HG02623 (cell line): Measurements from ENCODE around the gene WDR89.
"Not testable (repeated sequence)": the region's sequence is repeated elsewhere in the genome, so short reads cannot be mapped to it uniquely, and the experiment has no call there.

ENCODE experiments used
- ATAC-seq: cut with Tn5 transposase; IDR thresholded peaks from one replicate; pipeline ENCODE4 v1.9.1; 2021; ENCODE audit warnings: moderate library complexity; ENCODE audit not compliant: unreplicated experiment

Gene WDR89

DNA sequence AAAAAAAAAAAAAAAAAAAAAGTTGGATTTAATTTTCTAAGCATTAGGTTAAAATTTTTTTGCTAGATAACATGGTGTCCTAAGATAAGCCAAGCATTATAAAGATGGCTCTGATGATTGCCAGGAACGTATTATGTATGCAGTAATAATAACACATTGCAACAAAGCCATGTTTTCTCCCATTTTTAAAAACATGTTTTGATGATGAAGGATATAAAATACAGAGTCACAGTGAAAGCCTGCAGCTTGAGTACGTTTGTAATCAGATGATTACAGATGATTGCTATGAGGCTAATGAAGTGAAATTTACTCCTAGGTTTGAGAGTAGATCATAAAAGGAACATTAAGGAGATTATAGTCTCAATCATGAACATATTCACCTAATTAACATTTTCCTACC, 13.3 kb upstream of the WDR89 start:
- ATAC-seq = no peak

DNA sequence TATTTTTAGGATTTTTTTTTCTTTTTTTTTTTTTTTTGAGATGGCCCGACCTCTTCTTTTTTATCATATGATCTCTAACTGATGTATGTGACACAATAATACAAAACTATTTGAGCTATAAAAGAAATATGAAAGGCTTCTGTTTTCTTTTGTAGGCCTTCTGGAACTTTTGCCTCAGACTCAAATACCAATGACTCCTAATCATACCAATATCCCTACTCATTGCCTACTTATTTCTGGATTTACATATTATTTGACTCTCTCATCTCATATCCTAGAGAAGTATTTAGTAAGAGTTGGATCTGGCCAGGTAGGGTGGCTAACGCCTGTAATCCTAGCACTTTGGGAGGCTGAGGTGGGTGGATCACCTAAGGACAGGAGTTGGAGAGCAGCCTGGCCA, 12.7 kb upstream of the WDR89 start:
- no peak for ATAC-seq

DNA sequence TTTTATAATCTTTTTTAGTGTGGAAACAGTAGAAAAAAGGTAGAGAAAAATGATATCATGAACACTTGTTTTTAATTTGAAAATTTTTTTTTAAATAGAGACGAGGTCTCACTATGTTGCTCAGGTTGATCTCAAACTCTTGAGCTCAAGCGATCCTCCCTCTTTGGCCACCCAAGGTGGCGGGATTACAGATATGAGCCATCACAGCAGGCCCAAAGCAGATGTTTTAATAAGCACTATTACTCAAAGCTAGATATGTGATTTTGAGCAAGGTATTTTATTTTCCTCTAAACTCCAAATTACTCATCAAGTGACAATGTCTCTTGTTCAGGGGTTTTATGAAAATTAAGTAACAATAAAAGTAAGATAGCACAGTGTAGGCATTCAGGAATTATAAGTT, 10.7 kb upstream of the WDR89 start:
- no peak for ATAC-seq

DNA sequence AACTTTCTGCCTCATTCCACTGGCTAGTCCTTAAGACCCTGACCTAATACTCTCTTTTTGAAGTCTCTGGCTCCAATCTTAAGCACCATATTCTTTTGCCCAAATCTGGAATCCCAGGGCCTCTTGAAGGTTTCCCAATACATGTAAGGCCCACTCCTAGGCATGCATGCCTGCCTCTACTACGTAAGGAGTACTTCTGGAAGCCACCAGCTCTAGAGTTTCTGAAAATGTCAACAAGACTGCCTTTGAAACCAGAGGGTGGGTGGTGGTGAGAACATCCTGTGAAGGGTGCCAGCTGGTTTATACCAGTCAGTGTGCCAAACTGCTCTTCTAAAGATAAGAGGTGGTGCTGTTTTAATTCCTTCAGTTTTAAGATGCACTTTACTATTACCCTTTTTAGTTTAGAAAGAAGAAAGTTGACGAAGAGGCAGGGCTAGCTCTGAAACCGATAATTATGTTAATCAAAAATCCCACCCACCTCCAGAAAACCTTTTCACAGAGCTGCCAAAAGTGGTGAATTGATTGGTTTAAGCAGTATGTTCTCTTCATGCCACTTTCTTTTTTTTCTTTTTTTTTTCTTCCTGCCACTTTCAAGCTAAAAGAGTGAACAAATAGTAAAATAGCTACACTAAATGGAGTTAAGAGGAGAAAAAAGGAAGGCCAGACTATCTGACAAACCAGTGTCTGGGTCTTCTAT, 8.7 kb upstream of the WDR89 start:
- no peak for ATAC-seq

DNA sequence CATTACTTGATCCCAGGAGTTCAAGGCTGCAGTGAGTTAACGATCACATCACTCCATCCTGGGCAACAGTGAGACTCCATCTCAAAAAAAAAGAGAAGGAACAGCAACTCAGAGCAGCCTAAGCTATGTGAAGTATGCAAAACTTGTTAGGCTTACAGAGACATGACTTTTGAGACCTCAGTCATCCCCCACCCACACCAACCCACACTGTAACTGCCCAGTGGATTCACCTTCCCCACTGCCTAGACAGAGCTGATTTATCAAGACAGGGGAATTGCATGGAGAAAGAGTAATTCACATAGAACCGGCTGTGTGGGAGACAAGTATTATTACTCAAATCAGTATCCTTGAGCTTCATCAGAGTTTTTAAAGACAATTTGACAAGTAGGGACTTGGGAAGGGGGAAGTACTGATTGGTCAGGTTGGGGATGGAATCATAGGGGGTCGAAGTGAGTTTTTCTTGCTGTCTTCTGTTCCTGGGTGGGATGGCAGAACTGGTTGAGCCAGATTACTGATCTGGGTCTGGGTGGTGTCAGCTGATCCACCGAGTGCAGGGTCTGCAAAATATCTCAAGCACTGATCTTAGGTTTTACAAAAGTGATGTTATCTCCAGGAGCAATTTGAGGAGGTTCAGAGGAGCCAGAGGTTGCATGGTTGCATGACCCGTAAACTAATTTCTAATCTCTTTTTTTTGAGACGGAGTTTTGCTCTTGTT, 6.2 kb upstream of the WDR89 start:
- peak; percentile 62 for ATAC-seq

DNA sequence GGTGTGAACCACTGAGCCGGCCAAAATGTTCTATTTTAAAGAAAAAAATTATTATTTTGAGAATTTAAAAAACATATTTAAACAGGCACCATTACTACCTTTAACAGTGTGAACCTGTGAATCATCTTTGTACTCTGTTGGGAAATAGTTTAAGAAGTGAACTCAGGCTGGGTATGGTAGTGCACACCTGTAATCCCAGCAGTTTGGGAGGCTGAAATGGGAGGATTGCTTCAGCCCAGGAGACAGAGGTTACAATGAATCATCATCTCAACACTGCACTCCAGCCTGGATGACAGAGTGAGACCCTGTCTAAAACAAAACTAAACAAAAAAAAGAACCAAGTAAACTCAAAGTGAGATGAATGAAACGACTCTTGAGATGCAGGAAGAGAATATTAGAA, 3.1 kb upstream of the WDR89 start:
- no peak for ATAC-seq

DNA sequence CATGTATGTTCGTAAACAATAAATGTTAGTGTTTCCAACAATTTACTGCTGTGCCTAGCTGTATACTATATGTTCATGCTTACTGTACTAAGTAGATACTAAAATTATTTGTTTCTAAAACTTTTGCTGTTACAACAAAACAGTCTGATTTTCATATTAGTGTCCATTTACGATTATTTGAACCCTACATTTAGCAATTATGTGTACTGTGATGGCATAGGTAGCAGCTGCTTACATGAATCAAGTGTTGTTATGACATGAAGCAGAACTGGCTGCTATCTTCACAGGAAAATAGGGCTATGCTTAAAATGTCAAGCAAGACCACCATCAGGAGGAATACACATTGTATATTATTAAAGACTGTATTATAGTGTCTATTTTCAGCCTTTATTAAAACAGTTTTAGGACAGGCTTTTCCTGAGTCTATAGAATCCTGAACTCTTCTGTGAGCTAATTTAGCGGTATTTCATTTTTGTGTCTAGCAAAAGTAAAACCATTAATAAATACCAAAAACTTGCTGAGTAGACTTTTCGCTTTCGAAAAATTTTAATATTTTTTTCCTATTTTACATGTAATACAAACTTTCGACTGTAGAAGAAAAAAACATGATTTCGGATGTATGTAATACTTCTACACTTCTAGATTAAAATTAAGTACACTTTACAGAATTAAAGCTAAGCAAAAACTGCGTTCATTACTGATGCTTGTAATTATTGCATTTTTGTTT, 1.1 kb upstream of the WDR89 start:
- no peak for ATAC-seq

DNA sequence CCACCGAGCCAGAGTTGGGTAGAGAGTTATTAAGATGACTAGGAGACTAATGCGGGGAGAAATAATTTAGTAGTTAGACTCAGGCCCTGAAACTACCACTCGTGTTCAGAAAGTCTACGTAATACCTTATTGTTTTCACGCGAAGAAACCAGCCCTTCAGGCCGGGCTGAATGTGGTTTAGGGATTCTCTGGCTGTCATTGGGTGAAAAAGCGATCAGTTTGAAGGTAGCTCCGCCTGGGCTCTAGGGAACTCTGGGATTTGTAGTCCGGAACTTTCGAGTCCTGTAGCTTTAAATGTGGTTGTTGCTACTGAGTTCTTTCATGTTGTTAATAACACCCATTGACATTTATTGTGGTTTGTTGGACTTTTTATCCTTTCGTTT, 549 bp upstream of the WDR89 start:
- peak; percentile 48 for ATAC-seq

DNA sequence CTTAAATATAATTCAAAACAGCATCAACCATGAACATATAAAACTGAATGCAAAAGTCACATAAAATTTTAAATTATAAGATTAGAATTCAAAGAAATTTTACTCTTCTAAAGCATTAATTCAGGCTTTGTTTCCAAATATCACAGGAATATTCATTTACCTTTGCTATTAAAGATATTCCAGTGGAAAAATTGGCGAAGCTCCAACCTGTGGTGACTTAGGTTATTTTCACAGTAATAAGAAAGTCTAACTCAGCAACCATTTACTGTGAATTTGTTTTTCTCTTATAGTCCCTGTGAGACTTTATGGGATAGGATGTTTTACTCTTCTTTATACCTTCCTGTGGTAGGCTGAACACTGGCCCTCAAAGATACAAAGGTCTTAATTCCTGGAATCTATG, 3.2 kb downstream of the WDR89 start:
- no peak for ATAC-seq

DNA sequence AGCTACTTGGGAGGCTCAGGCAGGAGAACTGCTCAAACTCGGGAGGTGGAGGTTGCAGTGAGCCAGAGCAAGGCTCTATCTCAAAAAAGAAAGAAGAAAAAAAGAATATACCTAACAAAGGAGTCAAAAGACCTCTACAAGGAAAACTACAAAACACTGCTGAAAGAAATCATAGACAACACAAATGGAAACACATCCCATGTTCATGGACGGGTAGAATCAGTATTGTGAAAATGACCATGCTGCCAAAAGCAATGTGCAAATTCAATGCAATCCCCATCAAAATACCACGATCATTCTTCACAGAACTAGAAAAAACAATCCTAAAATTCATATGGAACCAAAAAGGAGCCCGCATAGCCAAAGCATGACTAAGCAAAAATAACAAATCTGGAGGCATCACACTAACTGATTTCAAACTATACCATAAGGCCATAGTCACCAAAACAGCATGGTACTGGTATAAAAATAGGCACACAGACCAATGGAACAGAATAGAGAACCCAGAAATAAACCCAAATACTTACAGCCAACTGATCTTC, 5.5 kb downstream of the WDR89 start:
- ATAC-seq = not testable (repeated sequence)

DNA sequence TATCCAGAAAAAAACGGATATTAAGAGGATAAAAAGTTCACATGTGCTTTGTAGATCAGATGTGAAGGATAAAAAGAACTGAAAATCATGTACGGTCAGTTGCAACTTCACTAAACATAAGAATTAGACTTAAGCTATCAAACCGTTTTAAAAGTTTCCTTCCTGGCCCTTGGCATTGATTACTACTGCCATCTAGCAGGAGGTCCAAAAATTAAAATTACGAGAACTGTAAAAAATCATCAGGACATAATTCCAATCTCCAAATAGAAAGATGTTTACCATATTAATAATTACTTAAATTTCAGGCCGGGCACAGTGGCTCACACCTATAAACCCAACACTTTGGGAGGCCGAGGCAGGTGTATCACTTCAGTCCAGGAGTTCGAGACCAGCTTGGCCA, 7.9 kb downstream of the WDR89 start:
- ATAC-seq = no peak

DNA sequence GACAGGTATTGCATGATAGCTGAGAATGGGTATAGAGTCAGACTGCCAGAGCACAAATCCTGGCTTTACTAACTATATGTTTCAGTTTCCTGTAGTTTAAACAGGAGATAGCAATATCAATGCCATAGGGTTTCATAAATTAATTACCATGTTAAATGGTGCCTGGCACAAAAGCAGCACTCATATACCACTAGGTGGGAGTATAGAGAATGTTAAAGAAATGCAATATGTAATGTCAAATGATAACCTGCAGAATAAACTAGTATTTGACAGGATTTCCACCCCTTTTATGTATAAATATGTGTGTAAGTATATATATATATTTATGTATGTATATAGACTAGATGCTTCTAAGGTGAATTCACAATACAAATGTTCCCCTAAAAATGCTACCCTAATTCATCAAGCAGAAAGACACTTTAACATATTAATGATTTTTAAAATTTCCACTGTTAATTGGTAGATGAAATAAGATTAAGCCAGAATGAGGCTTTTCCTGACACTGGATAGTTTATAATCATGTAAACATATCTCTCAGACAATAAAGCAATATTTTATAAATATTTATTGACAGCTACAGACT, 8.6 kb downstream of the WDR89 start:
- no peak for ATAC-seq

DNA sequence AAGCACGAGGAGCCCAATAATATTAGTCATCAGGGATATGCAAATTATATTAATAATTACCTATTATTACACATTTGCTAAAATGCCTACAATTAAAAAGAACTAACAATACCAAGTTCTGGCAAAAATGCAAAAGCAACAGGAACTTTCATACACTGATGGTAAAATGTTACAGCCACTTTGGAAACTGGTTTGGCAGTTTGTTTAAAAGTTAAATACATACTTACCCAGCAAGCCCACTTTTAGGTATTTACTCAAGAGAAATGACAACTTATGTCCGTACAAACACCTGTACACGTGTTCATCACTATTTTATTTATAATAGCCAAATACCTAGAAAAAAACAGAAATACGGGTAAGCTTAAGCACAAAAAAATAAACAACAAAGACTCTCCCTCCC, 17.0 kb downstream of the WDR89 start:
- no peak for ATAC-seq

DNA sequence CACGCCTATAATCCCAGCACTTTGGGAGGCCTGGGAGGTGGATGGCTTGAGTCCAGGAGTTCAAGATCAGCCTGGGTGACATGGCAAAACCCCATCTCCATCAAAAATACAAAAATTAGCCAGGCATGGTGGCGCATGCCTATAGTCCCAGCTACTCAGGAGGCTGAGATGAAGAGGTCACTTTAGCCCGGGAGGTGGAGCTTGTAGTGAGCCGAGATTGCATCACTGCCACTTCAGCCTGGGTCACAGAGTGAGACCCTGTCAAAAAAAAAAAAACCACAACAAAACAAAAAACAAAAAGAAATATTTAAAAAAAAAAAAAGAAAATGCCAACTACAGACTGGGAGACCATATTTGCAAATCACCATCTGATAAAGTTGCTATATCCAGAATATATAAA, 17.5 kb downstream of the WDR89 start:
- ATAC-seq = no peak

DNA sequence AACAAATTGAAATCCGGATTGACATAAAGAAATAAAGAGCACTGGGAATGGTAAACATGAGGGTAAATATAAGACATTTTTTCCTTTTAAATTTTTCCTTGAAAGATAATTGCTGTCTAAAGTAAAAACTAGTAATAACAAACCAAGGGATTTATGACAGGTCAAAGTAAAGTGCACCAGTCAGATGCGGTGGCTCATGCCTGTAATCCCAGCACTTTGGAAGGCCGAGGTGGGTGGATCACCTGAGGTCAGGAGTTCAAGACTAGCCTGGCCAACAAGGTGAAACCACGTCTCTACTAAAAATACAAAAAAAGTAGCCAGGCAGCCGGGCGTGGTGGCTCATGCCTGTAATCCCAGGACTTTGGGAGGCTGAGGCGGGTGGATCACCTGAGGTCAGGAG, 19.7 kb downstream of the WDR89 start:
- ATAC-seq = not testable (repeated sequence)

DNA sequence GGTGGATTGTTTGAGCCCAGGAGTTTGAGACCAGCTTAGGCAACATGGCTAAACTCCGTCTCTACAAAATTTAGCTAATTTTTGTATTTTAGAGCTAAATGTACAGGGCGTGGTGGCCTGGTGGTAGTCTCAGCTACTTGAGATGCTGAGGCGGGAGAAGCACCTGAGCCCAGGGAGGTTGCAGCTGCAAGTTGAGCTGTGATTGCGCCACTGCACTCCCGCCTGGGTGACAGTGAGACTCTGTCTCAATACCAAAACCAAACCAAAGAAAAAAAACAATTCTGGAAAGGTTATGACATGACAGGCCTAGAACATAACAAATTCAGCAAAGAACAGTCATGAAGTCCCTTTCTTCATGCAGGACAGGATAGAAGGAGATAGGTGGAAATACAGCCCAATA, 25.7 kb downstream of the WDR89 start:
- no peak for ATAC-seq

DNA sequence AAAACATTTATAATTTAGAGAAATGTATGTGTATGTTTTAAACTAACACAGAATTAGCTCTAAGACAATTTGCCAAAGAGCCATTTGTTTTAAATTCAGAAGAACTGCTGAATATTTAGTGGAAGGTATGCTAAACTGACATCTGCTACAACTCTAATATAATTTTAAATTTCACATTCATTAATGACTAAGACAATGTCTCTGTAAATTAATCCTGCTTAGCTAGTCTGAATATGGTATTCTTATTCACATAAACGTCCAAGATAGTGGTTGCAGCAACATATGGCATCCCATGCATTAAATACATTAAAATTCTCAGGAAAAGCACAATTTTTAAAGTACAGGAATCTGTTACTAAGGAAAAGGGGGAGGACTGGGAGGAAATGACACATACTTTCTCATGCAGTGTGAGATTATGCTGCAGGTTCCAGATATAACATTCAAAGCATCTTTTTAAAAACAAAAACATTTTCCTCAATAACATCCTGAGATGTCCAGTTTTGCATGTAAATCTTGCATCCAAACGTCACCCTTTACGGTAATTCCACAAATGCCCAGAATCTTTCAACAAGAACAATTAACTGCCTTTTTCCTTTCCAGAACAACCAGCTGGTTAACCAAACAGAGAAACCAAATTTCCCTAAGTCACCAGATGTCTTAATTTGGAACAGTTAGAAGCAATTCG, 26.9 kb downstream of the WDR89 start:
- no peak for ATAC-seq

DNA sequence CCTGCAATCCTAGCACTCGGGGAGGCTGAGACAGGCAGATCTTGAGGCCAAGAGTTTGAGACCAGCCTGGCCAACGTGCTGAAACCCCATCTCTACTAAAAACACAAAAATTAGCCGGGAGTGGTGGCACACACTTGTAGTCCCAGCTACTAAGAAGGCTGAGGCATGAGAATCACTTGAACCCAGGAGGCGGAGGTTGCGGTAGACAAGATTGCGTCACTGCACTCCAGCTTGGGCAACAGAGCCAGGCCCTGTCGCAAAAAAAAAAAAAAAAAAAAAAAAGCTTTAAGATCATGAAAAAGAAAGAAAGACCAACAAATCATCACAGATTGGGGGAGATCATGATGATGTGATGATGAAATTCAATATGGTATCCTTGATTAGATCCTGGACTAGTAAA, 30.6 kb downstream of the WDR89 start:
- no peak for ATAC-seq

DNA sequence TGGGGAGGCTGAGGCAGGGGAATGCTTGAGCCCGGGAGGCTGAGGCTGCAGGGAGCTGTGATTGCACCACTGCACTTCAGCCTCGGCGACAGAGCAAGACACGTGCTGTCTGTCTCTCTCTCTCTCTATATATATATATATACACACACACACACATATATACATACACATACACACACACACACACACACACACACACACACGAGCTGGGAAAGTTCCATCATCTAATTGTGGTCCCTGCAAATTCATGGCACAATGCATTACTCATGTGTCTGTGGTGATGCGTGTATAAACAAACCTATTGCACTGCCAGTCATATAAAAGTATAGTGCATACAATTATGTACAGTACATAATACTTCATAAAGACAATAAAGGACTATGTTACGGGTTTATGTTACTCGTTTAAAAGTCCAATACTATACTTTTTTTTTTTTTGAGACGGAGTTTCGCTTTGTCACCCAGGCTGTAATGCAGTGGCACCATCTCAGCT, 36.6 kb downstream of the WDR89 start:
- no peak for ATAC-seq

DNA sequence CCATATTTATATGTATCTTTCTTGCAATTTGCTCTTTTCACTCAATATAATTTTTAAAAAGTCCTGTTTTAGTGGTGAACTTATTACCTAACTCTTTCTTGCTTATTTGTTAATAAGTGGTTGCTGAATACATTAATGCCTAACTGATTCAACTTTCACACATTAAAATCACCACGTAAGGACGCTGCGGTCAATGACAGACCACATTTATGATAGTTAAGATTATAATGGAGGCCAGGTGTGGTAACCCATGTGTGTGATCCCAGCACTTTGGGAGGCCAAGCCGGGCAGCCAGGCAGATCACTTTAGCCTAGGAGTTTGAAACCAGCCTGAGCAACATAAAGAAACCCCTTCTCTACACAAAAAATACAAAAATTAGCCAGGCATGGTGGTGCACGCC, 37.0 kb downstream of the WDR89 start:
- no peak for ATAC-seq

DNA sequence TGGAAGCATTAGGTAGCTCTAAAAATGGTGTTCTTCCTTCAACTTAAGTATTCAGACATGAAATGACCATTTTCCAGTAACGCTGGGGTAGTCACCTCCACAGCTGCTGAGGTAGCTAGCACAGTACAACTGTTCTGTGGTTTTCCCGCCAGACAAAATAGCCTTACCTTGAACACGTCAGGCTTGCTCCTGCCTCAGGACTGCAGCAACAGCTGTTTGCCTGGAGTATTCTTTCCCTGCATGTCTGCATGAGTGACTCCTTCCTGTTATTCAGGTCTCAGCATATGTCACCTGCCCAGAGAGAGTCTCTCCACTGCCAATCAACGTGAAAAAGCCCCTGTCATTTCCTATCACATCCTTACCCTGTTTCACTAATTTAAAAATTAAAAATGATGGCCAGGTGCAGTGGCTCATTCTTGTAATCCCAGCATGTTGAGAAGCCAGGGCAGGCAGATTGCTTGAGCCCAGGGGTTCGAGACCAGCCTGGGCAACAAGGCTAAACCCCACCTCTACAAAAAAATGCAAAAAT, 37.9 kb downstream of the WDR89 start:
- no peak for ATAC-seq
